SK-N-SH (cell line): ENCODE data around the gene ATP11A. TPM values are rescaled to one million over a fixed set of nuclear protein-coding genes. Genes with fewer than 3 reads are reported as not detected.
"Not testable (repeated sequence)": the region's sequence is repeated elsewhere in the genome, so short reads cannot be mapped to it uniquely, and the experiment has no call there.

Experiments
- CTCF ChIA-PET: fragments of 300-600, 350-600 bp; formaldehyde crosslinking; extraction: SDS; loops from one replicate; lab custom pipeline; 2021; lab: Yijun Ruan, JAX
- POLR2A ChIA-PET: fragments of 350-600 bp; sonication (Branson Sonifier 250); formaldehyde crosslinking; extraction: SDS; loops from one replicate; lab custom pipeline; 2020; ENCODE audit warnings: antibody characterized with exemption, inconsistent platforms; lab: Yijun Ruan, JAX
- DNase-seq: peaks from one replicate; pipeline ENCODE4 v3.0.0; 2012
- H2AFZ ChIP-seq: fragments of 200-600 bp; sonication (generic); 2 replicates; pipeline ENCODE4 v1.8.1; 2016; ENCODE audit warnings: antibody characterized with exemption, mild to moderate bottlenecking, low read depth
- H3F3A ChIP-seq: fragments of 200-600 bp; sonication (generic); replicated peaks from 2 replicates; pipeline ENCODE3; 2016; ENCODE audit warnings: antibody characterized with exemption, mild to moderate bottlenecking; ENCODE audit not compliant: insufficient read depth
- H3K27ac ChIP-seq, 2 experiments: fragments of 200-500 bp in 1 of 2; fragments of 200-600 bp in 1 of 2; sonication (Bioruptor generic) in 1 of 2; sonication (generic), shearing (Covaris generic) in 1 of 2; 2 replicates each; pipeline versions ENCODE4 v1.5.1 to v1.6.1; 2014 to 2016; ENCODE audit warnings: low read depth in 2 of 2, inconsistent platforms in 1 of 2, low read length in 1 of 2, mild to moderate bottlenecking in 1 of 2, mixed read lengths in 1 of 2
- H3K27me3 ChIP-seq: fragments of 200-600 bp; sonication (generic), shearing (Covaris generic); 2 replicates; pipeline ENCODE4 v1.6.1; 2016; ENCODE audit warnings: mixed run types; ENCODE audit not compliant: insufficient read depth
- H3K36me3 ChIP-seq, 2 experiments: fragments of 200-500 bp in 1 of 2; fragments of 200-600 bp in 1 of 2; sonication (Bioruptor generic) in 1 of 2; sonication (generic) in 1 of 2; replicated peaks in 1 of 2; 2 replicates each; pipeline versions ENCODE3 to v1.5.1; 2014 to 2016; ENCODE audit warnings: low read length in 1 of 2, mild to moderate bottlenecking in 1 of 2; ENCODE audit not compliant: insufficient read depth in 2 of 2, control insufficient read depth in 1 of 2
- H3K4me1 ChIP-seq, 2 experiments: fragments of 200-500 bp in 1 of 2; fragments of 200-600 bp in 1 of 2; sonication (Bioruptor generic) in 1 of 2; sonication (generic), shearing (Covaris generic) in 1 of 2; 2 replicates each; pipeline versions ENCODE4 v1.5.1 to v1.6.1; 2014 to 2016; ENCODE audit warnings: low read depth in 1 of 2, low read length in 1 of 2, mixed run types in 1 of 2; ENCODE audit not compliant: insufficient read depth in 2 of 2, control insufficient read depth in 1 of 2
- H3K4me2 ChIP-seq: fragments of 200-600 bp; sonication (generic), shearing (Covaris generic); 2 replicates; pipeline ENCODE4 v1.6.1; 2017; ENCODE audit warnings: mixed run types
- H3K4me3 ChIP-seq, 2 experiments: fragments of 200-500 bp in 1 of 2; fragments of 200-600 bp in 1 of 2; sonication (Bioruptor generic) in 1 of 2; sonication (generic), shearing (Covaris generic) in 1 of 2; 2 replicates each; pipeline versions ENCODE4 v1.5.1 to v1.8.1; 2014 to 2016; ENCODE audit warnings: low read depth in 2 of 2, inconsistent platforms in 1 of 2, low read length in 1 of 2, mild to moderate bottlenecking in 1 of 2, mixed read lengths in 1 of 2, moderate library complexity in 1 of 2
- H3K79me2 ChIP-seq: fragments of 200-600 bp; sonication (generic); 2 replicates; pipeline ENCODE4 v1.8.1; 2017; ENCODE audit warnings: mild to moderate bottlenecking; ENCODE audit not compliant: insufficient read depth
- H3K9ac ChIP-seq: fragments of 200-600 bp; sonication (generic); 2 replicates; pipeline ENCODE4 v1.6.1; 2017; ENCODE audit warnings: mixed run types
- H3K9me2 ChIP-seq: fragments of 200-600 bp; sonication (generic); 2 replicates; pipeline ENCODE4 v1.6.1; 2017; ENCODE audit warnings: mixed run types
- H3K9me3 ChIP-seq: fragments of 200-600 bp; sonication (generic); 2 replicates; pipeline ENCODE4 v1.6.1; 2017; ENCODE audit warnings: mixed run types, mild to moderate bottlenecking, moderate library complexity
- H4K20me1 ChIP-seq: fragments of 200-600 bp; sonication (generic); 2 replicates; pipeline ENCODE4 v1.6.1; 2017; ENCODE audit warnings: mild to moderate bottlenecking, mixed run types; ENCODE audit not compliant: insufficient read depth
- CHD2 ChIP-seq: fragments of 150-350 bp; IDR thresholded peaks from 2 replicates; pipeline ENCODE4 v1.6.1; 2018; ENCODE audit warnings: low read length; ENCODE audit not compliant: partially characterized antibody
- YY1 ChIP-seq: IDR thresholded peaks from 2 replicates; pipeline ENCODE4 v1.4.0; 2012; ENCODE audit warnings: low read depth, mild to moderate bottlenecking
- whole genome bisulfite sequencing: methylation state at CpG from one replicate; pipeline ENCODE4 v1.1.6; 2017; ENCODE audit warnings: low lambda C conversion rate; 5-methylcytosine and 5-hydroxymethylcytosine counted together
- polyA plus RNA-seq, 3 experiments: library from polyadenylated mRNA; depleted of rRNA; stranded (reverse); fragments of >200 nt; gene quantifications; 2 replicates each; pipeline ENCODE4 v1.2.3, GENCODE V29; 2012
- TF ChIP-seq, protein P1 (sequence below): fragments of 150-350 bp; IDR thresholded peaks from 2 replicates; pipeline ENCODE4 v1.6.1; 2016; ENCODE audit warnings: mild to moderate bottlenecking, low read depth, low read length
- TF ChIP-seq, protein P2 (sequence below): IDR thresholded peaks from 2 replicates; pipeline ENCODE4 v1.4.0; 2012; ENCODE audit warnings: low read depth

ATP11A gene
- polyA plus RNA-seq, 1 of the 3 experiments (the other 2 are of a cell fraction) = 4.1 TPM

DNA sequence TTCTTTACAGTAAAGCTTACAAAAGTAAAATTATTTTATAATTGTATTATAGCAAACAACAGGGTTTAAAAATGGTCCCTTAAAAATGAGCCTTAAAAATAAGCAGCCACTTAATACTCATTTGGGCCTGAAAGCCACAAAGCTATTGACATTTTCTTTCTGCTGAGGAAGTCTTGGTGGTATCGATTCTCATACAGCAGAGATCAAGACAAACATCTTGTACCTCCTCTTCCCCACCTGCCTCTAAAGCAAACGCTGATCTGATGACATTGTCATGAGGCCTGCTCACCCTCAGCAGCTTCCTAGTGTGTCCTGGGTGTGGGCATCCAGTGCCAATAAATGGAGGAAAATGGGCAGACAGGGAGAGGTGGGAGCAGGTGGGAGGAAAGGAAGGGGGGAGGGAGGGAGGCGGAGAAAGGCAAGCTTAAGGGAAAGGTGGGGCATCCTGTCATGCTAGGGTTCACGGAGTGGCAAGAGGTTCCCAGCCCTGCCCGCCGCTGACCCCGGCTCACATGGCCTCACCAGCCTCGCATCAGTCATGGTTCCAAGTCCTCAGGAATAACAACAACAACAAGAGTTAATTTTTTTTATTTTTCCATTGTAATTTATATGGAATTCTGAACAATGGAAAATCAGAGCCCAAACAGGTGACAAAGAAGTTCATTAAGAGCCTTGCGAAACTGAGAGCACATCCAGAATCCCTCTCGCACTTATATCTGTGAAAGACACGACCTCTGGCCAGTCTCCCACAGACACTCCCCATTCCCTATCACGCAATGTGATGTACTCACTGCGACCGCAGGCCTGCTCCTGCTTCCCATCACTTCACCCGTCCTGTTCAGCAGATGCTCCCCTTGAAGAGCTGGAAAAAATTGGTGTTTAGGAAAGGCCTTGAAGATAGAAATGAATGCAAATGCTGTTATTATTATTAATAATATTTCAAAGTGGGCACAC, 15.1 kb upstream of the ATP11A start:
- Histone ChIP-seq H3K36me3 (no peaks in the 10 kb centered on the region), H3K9me2 (no peaks in the 10 kb centered on the region), H3K79me2 (no peaks in the 10 kb centered on the region), H3K4me3 (no peak overlapping the region), H4K20me1 (no peaks in the 10 kb centered on the region), H3K27me3 (no peaks in the 10 kb centered on the region; the same call in 1 of the 2 replicates), H3K4me1 (peaks cover 0 to 2% of the 10 kb centered on the region in 2 experiments; a peak in 1 of 4 replicates), H3K4me2 (no peak overlapping the region), H3K9ac (no peak overlapping the region), H3K27ac (no peak overlapping the region)
- POLR2A ChIA-PET = no interaction called here
- CTCF ChIA-PET = interaction anchor here (1.1 to 1.3 kb wide), 2 partner anchors 15 to 22 kb away, joined by 4 read pairs; partner anchors contain the start of gene ATP11A
- WGBS = 82% methylated on average over 15 of the region's 15 CpGs
- TF ChIP-seq, protein P1, sequence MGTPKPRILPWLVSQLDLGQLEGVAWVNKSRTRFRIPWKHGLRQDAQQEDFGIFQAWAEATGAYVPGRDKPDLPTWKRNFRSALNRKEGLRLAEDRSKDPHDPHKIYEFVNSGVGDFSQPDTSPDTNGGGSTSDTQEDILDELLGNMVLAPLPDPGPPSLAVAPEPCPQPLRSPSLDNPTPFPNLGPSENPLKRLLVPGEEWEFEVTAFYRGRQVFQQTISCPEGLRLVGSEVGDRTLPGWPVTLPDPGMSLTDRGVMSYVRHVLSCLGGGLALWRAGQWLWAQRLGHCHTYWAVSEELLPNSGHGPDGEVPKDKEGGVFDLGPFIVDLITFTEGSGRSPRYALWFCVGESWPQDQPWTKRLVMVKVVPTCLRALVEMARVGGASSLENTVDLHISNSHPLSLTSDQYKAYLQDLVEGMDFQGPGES = no peak
- TF ChIP-seq, all 33 proteins: peak for 0
- Histone ChIP-seq H3K9me3 (no peaks in the 10 kb centered on the region), H3F3A (no peaks in the 10 kb centered on the region), H2AFZ (no peak overlapping the region)
- DNase-seq = no peak

DNA sequence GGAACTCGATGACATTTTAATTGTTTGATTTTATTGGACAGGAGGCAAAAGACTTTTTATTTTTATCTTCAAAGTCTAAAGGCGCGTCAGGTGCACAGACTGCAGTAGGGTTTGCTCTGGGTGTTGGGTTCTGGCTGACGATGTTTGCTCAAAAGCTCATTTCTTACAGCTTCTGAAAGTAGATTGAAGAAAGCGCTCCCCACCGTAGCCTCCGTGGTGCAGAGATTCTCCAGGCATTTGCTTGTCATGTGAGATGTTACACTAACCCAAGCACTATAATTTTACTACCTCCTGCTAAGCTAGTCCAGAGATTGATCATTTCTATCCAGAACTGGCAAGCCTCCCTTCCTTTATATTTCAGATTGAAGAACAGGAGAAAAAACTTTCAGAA, 14.5 kb upstream of the ATP11A start:
- no peaks in the 10 kb centered on the region for H3K79me2 ChIP-seq
- CTCF ChIA-PET = interaction anchor here (1.1 to 1.3 kb wide), 2 partner anchors 15 to 23 kb away, joined by 4 read pairs; partner anchors contain the start of gene ATP11A

DNA sequence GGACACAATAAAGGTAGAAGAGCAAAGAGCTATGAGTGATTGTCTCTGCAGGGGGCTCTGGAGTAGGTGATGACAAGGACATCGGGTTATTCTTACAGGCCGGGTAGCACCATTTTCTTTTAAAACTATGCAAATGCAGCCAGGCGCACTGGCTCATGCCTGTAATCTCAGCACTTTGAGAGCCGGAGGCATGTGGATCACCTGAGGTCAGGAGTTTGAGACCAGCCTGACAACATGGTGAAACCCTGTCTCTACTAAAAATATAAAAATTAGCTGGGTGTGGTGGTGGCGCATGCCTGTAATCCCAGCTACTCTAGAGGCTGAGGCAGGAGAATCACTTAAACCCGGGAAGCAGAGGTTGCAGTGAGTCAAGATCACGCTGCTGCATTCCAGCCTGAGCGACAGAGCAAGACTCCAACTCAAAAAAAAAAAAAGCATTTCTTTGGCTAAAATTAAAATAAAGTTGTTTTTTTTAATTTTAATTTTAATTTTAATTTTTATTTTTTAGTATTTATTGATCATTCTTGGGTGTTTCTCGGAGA, 12.3 kb upstream of the ATP11A start:
- POLR2A ChIA-PET, H3K9ac ChIP-seq, H3K9me2 ChIP-seq, H3K4me1 ChIP-seq, H3K4me2 ChIP-seq, DNase-seq, H3K27me3 ChIP-seq, H3K4me3 ChIP-seq, H3K36me3 ChIP-seq, H3K9me3 ChIP-seq, H3F3A ChIP-seq, H2AFZ ChIP-seq, H3K79me2 ChIP-seq, H3K27ac ChIP-seq, H4K20me1 ChIP-seq: not testable (repeated sequence)
- CTCF ChIA-PET = interaction anchor here (0.6 to 1.5 kb wide), 2 partner anchors 13 to 36 kb away, joined by 3 read pairs; no protein-coding TSS in a partner anchor
- 81% methylated on average over 9 of the region's 9 CpGs for WGBS

More for the DNA sequence above, 14.5 kb upstream of the ATP11A start:
- WGBS = 68% methylated on average over 7 of the region's 7 CpGs
- H3K27ac ChIP-seq = no peak overlapping the region
- no peak overlapping the region for H3K9ac ChIP-seq
- no peaks in the 10 kb centered on the region for H3F3A ChIP-seq
- H3K9me2 ChIP-seq = no peaks in the 10 kb centered on the region
- H3K4me3 ChIP-seq = no peak overlapping the region
- no peaks in the 10 kb centered on the region for H3K9me3 ChIP-seq
- H4K20me1 ChIP-seq = no peaks in the 10 kb centered on the region
- no peak overlapping the region for H3K4me2 ChIP-seq
- H3K36me3 ChIP-seq = no peaks in the 10 kb centered on the region
- POLR2A ChIA-PET = no interaction called here
- TF ChIP-seq CHD2 (no peak), YY1 (no peak)
- TF ChIP-seq, protein P2, sequence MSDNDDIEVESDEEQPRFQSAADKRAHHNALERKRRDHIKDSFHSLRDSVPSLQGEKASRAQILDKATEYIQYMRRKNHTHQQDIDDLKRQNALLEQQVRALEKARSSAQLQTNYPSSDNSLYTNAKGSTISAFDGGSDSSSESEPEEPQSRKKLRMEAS = no peak
- no peaks in the 10 kb centered on the region; the same call in 1 of the 2 replicates for H3K27me3 ChIP-seq
- no peak overlapping the region for H2AFZ ChIP-seq
- H3K4me1 ChIP-seq = peaks cover 0 to 2% of the 10 kb centered on the region in 2 experiments; a peak in 1 of 4 replicates
- DNase-seq = no peak
